GM12875 (cell line): ENCODE measurements around the gene TRPM8.

Experiments used
- H3K4me3 ChIP-seq: one replicate; pipeline ENCODE4 v1.5.1; 2011; ENCODE audit warnings: low read depth, low read length, control low read depth
- CTCF ChIP-seq: IDR thresholded peaks from 2 replicates; pipeline ENCODE4 v1.5.1; 2011; ENCODE audit warnings: low read depth, mild to moderate bottlenecking, control low read depth, inconsistent platforms, low read length, moderate library complexity, borderline replicate concordance; ENCODE audit not compliant: insufficient read depth

Gene TRPM8

GRCh38 chr2:233999182-233999581 is 82.0 kb downstream of the TRPM8 start:
- TF ChIP-seq CTCF: no peak
- no peak overlapping the region for H3K4me3 ChIP-seq

GRCh38 chr2:234001380-234002160 is 84.4 kb downstream of the TRPM8 start:
- no peak overlapping the region for H3K4me3 ChIP-seq
- no peak for TF ChIP-seq CTCF

DNA sequence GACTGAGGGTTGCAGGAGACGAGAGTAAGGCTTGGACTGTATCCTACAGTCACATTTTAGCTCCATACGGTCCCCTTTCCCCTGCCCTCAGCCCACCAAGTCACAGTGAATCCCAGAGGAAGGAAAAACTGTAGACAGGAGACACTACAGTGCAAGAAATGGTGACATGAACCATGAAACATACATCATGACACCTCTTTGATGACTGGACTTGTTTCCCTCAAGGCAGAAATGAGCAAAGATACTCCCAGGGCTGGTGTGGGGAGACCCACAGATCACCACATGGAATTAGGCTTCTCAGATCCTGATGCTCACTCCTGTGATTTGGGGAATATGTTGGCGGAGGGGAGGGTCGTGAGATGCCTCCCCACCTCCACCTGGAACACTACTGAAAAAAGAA is 85.1 kb downstream of the TRPM8 start:
- H3K4me3 ChIP-seq: no peak overlapping the region
- no peak for TF ChIP-seq CTCF

- no peak for TF ChIP-seq CTCF
- no peak overlapping the region for H3K4me3 ChIP-seq
These were observed 86.9 kb downstream of the TRPM8 start for GRCh38 chr2:234003972-234004617.

GRCh38 chr2:234005126-234005525 is 88.0 kb downstream of the TRPM8 start:
- no peak for TF ChIP-seq CTCF
- no peak overlapping the region for H3K4me3 ChIP-seq

- TF ChIP-seq CTCF: no peak
- H3K4me3 ChIP-seq: no peak overlapping the region
These were observed 89.3 kb downstream of the TRPM8 start for GRCh38 chr2:234006501-234006900.

- TF ChIP-seq CTCF: no peak
- no peak overlapping the region for H3K4me3 ChIP-seq
These were observed 97.3 kb downstream of the TRPM8 start for GRCh38 chr2:234014427-234014826.
